ENCODE data around the gene TUBA4A.

Gene TUBA4A

GRCh38 chr2:219253753-219254589 lies at the start of gene TUBA4A (continued):
- TF ChIP-seq ZNF19 (tag by site-specific recombination; IDR thresholded peaks at IDR 0.05; ENCODE audit: low read depth) (no peak), PRDM1 (tag by site-specific recombination; IDR thresholded peaks at IDR 0.05) (no peak), ZEB2 (tag by site-specific recombination; IDR thresholded peaks at IDR 0.05) (peak; percentile 88), ZNF175 (tag by site-specific recombination; IDR thresholded peaks at IDR 0.05) (no peak), ZNF785 (tag by site-specific recombination; IDR thresholded peaks at IDR 0.05) (no peak), ZNF843 (tag by site-specific recombination; IDR thresholded peaks at IDR 0.05) (no peak), GLIS1 (tag by site-specific recombination; IDR thresholded peaks at IDR 0.05) (peak; percentile 92), REPIN1 (tag by site-specific recombination; IDR thresholded peaks at IDR 0.05; ENCODE audit: low read depth) (no peak), ZNF571 (tag by site-specific recombination; IDR thresholded peaks at IDR 0.05) (no peak), ZNF157 (tag by site-specific recombination; IDR thresholded peaks at IDR 0.05) (no peak), PRDM4 (tag by site-specific recombination; IDR thresholded peaks at IDR 0.05) (no peak), ZBTB6 (tag by site-specific recombination; IDR thresholded peaks at IDR 0.05) (no peak), ZNF280D (tag by site-specific recombination; IDR thresholded peaks at IDR 0.05) (no peak), ZNF426 (tag by site-specific recombination; IDR thresholded peaks at IDR 0.05) (no peak), ZNF707 (tag by site-specific recombination; IDR thresholded peaks at IDR 0.05) (no peak), ZFHX2 (tag by site-specific recombination; conservative IDR thresholded peaks at IDR 0.05) (peak; percentile 42), ZSCAN4 (tag by site-specific recombination; IDR thresholded peaks at IDR 0.05) (no peak), ZNF341 (tag by site-specific recombination; IDR thresholded peaks at IDR 0.05; ENCODE audit: low read depth) (peak; percentile 19; the same call in 1 of the 2 replicates), ZNF211 (tag by site-specific recombination; IDR thresholded peaks at IDR 0.05; ENCODE audit: low read depth) (no peak), ZBTB10 (tag by site-specific recombination; IDR thresholded peaks at IDR 0.05) (peak; percentile 16; the same call in 1 of the 2 replicates), ZNF658 (tag by site-specific recombination; IDR thresholded peaks at IDR 0.05) (no peak), ZNF324 (tag by site-specific recombination; IDR thresholded peaks at IDR 0.05) (no peak), MYNN (tag by site-specific recombination; IDR thresholded peaks at IDR 0.05; ENCODE audit: borderline replicate concordance) (no peak), ZBTB20 (tag by site-specific recombination; IDR thresholded peaks at IDR 0.05) (peak; percentile 82), ZNF394 (tag by site-specific recombination; IDR thresholded peaks at IDR 0.05; ENCODE audit: borderline replicate concordance) (no peak), ZSCAN30 (tag by site-specific recombination; IDR thresholded peaks at IDR 0.05) (no peak), ZNF10 (tag by site-specific recombination; IDR thresholded peaks at IDR 0.05) (no peak), KLF1 (tag by site-specific recombination; IDR thresholded peaks at IDR 0.05) (no peak), ZNF114 (tag by site-specific recombination; IDR thresholded peaks at IDR 0.05) (no peak), ZNF416 (tag by site-specific recombination; IDR thresholded peaks at IDR 0.05) (no peak), ZNF423 (tag by site-specific recombination; IDR thresholded peaks at IDR 0.05) (peak; percentile 55)
